Uterus (tissue), 2 donors: ENCODE data around the gene ZCCHC3.

Source experiments
- CTCF ChIP-seq, 4 experiments: fragments of 200-600 bp in 2 of 4; fragments of 450-650 bp in 2 of 4; sonication (generic) in 2 of 4; IDR thresholded peaks; one replicate each; pipeline ENCODE4 v1.5.1; 2016 to 2019; ENCODE audit warnings: antibody characterized with exemption in 4 of 4, mild to moderate bottlenecking in 2 of 4, moderate library complexity in 1 of 4
- POLR2A ChIP-seq, 2 donors: fragments of 450-650 bp; IDR thresholded peaks; one replicate each; pipeline ENCODE4 v1.6.1; 2016; ENCODE audit warnings: antibody characterized with exemption in 2 of 2, mild to moderate bottlenecking in 1 of 2, moderate library complexity in 1 of 2

GRCh38 chr20:311609-312008 is 14.2 kb downstream of the ZCCHC3 start:
- TF ChIP-seq CTCF (IDR thresholded peaks at IDR 0.05) (no peak), POLR2A (IDR thresholded peaks at IDR 0.05) (no peak)
